ENCODE measurements around the gene MARK2. TPM values are rescaled to one million over a fixed set of nuclear protein-coding genes. Genes with fewer than 3 reads are reported as not detected.

MARK2 gene
- total and polyA plus RNA-seq, 7 donors, result 14.3 to 49.3 (median 24.6) TPM

DNA sequence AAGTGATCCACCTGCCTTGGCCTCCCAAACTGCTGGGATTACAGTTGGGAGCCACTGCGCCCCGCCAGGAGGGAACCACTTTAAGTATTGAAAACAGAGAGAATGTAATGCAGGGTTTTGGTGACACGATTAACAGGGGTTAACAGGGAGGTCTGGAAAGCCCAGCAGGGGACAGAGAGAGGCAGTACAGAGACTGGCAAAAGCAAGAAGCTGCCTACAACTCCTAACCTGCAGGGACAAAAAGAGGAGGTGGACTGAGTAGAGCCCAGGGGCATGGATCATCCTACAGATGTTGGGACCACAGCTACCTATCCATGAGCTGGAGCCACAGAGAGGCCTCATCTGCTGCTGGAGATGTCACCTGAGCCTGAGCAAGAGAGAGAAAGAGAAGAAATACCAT lies 27.4 kb upstream of the MARK2 start:
- intact Hi-C loops (cut with DNase I), result no loop called here

DNA sequence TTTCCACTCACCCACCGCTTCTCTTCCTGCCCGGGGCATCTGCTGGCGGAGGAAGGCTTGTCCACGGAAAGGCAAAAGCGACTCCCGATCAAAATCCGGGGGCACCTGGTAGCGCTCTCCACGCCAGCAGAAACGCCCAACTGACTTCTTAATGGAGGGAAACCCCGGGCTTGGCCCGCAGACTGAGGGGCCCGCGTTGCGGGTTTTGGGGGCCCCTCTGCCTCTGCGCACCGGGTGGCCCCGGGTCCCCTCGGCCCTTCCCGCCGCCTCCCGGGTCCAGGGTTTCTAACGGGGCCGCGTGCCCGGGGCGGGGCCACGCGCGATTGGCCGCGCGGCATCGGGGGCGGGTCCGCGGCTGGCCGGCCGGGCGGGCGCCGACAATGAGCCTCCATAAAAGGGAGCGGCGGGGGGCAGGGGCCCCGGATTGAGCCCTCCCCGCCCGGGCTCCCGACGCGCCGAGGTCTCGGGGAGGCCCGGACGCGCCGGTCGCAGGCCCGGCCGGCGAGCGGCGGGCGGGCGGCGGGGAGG lies 25.8 kb upstream of the MARK2 start, which contains the start of gene SPINDOC:
Gene SPINDOC (plus strand): TSS at position 422 of the 528 bp plus-strand sequence. CDS start 231 bp downstream, outside the sequence.
- DNase-seq, result peak; percentile 90

More for the DNA sequence above, 27.4 kb upstream of the MARK2 start:
- Histone ChIP-seq H3K27me3 (no peaks in the 10 kb centered on the region), H3K4me1 (peaks cover 0 to 31% (median 27%) of the 10 kb centered on the region in 4 donors), H3K36me3 (peaks cover 0 to 3% (median 2%) of the 10 kb centered on the region in 4 donors), H3K27ac (no peak overlapping the region), H3K4me3 (no peak overlapping the region), H3K9me3 (no peaks in the 10 kb centered on the region)
- DNase-seq, result no peak
- TF ChIP-seq CTCF (IDR thresholded peaks at IDR 0.05) (no peak), POLR2A (IDR thresholded peaks at IDR 0.05) (no peak), EP300 (IDR thresholded peaks at IDR 0.05) (no peak), POLR2AphosphoS5 (IDR thresholded peaks at IDR 0.05) (no peak)
- WGBS, 2 donors, result 87 to 93% methylated on average over 3 of the region's 3 CpGs

DNA sequence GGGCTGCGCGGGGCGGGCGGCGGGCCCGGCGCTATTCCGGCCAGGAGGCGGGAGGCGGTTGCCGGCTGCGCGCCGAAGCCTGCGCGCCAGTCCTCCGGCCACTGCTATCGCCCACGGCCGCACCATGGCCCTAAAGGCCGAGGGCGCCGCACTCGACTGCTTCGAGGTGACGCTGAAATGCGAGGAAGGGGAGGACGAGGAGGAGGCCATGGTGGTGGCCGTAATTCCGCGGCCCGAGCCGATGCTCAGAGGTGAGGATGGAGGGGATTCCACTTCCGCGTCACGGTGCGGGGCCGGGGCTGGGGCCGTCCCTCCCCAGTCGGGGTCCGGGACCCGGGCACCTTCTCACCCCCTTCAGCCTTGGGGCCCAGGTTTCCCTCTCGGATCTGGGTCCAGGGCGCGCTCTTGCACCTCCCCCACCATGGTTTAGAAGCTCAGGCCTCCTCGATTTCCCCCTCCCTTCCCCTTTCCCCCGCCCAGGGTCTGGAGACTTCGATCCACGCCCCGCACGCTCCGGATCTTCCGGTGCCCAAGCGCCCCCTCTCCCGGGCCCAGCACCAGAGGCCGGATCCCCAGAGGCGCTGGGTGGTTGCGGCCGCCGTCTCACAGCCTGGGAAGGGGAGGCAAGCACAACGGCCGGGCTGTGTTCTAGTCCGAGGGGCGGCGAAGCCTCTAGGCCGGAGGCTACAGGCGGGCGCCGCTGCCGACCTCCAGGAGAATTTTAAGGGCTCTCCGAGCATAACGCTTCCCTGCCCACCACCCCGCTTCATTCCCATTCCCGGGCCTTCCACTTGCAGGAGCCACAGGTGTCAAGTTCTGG lies 25.1 kb upstream of the MARK2 start:
- DNase-seq, result peak; percentile 75
- Histone ChIP-seq H3K9me3 (no peaks in the 10 kb centered on the region), H3K36me3 (peaks cover 10 to 21% (median 14%) of the 10 kb centered on the region in 4 donors), H3K4me3 (peak overlapping the region; percentile 92 to 98 (median 94)), H3K27ac (peak overlapping the region; percentile 83 to 95 (median 91)), H3K27me3 (no peaks in the 10 kb centered on the region), H3K4me1 (peaks cover 0 to 32% (median 27%) of the 10 kb centered on the region in 4 donors)
- TF ChIP-seq CTCF (IDR thresholded peaks at IDR 0.05) (no peak), POLR2A (IDR thresholded peaks at IDR 0.05) (no peak), EP300 (IDR thresholded peaks at IDR 0.05) (no peak), POLR2AphosphoS5 (IDR thresholded peaks at IDR 0.05) (no peak)
- WGBS, 2 donors, result 1% methylated on average over 74 of the region's 74 CpGs
- intact Hi-C loops (cut with DNase I), result loop anchor here (1.0 kb wide), 1 partner anchor 44 kb away; no protein-coding TSS in a partner anchor

More for the DNA sequence above, 25.8 kb upstream of the MARK2 start, which contains the start of gene SPINDOC:
- Histone ChIP-seq H3K27ac (peak within 1 kb of the TSS; percentile 83 to 95 (median 91)), H3K27me3 (no peaks in the 10 kb centered on the region), H3K9me3 (no peaks in the 10 kb centered on the region), H3K4me3 (peak within 1 kb of the TSS; percentile 92 to 98 (median 94)), H3K36me3 (peaks cover 3 to 14% (median 7%) of the 10 kb centered on the region in 4 donors), H3K4me1 (peaks cover 0 to 32% (median 27%) of the 10 kb centered on the region in 4 donors)
- 1% methylated on average over 65 of the region's 65 CpGs for WGBS, 2 donors
- TF ChIP-seq POLR2AphosphoS5 (IDR thresholded peaks at IDR 0.05) (peak in 2 of 4 donors; percentile 54 to 66), CTCF (IDR thresholded peaks at IDR 0.05) (no peak), POLR2A (IDR thresholded peaks at IDR 0.05) (no peak), EP300 (IDR thresholded peaks at IDR 0.05) (no peak)
- intact Hi-C loops (cut with DNase I), result loop anchor here (1.0 kb wide), 1 partner anchor 44 kb away; no protein-coding TSS in a partner anchor

DNA sequence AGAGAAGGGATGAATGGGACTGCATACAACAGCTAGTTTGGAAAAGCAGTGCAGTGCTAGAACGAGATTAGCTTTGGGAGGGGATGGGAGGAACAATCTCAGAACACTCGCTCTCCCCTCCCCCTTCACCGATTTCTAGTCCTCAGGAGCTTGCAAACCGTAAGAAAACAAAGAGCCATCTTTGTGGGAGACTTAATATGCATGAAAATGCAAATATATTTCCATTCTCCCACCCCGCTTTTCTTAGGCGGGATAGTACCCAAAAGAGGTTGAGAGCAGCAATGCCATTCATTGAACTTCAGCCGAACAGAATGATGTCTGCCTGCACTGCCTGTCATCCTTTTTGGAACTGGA lies 24.6 kb upstream of the MARK2 start:
- H3K27ac ChIP-seq, result peak overlapping the region in 3 of 4 donors; percentile 90 to 95 (median 92)
- DNase-seq, result no peak
- no peaks in the 10 kb centered on the region for H3K27me3 ChIP-seq
- intact Hi-C loops (cut with DNase I), result no loop called here
- H3K36me3 ChIP-seq, result peaks cover 15 to 27% (median 20%) of the 10 kb centered on the region in 4 donors
- peaks cover 0 to 32% (median 27%) of the 10 kb centered on the region in 4 donors for H3K4me1 ChIP-seq
- 33 to 36% methylated on average over 7 of the region's 7 CpGs for WGBS, 2 donors
- no peaks in the 10 kb centered on the region for H3K9me3 ChIP-seq
- TF ChIP-seq POLR2A (IDR thresholded peaks at IDR 0.05) (no peak), CTCF (IDR thresholded peaks at IDR 0.05) (no peak), POLR2AphosphoS5 (IDR thresholded peaks at IDR 0.05) (no peak), EP300 (IDR thresholded peaks at IDR 0.05) (no peak)
- peak overlapping the region; percentile 92 to 98 (median 94) for H3K4me3 ChIP-seq

All from sigmoid colon (tissue), 7 donors.